MCF 10A (cell line): ENCODE measurements around the gene NPHS1. TPM values are rescaled to one million over a fixed set of nuclear protein-coding genes. Genes with fewer than 3 reads are reported as not detected.

ENCODE experiments used
- BruUV-seq: library from RNA; stranded (reverse); fragments of 400-500 nt; replicated peaks from 2 replicates; lab custom pipeline; 2021; lab: Mats Ljungman, UMichigan
- CTCF ChIA-PET: fragments of 300-600 bp; sonication (Branson Sonifier 250); formaldehyde crosslinking; extraction: SDS; loops from one replicate; lab custom pipeline; 2021; ENCODE audit warnings: antibody characterized with exemption, inconsistent platforms; lab: Yijun Ruan, JAX
- POLR2A ChIA-PET: fragments of 300-600, 350-650 bp; sonication (Branson Sonifier 250); formaldehyde crosslinking; extraction: SDS; loops from one replicate; lab custom pipeline; 2020; ENCODE audit warnings: antibody characterized with exemption, inconsistent platforms; lab: Yijun Ruan, JAX
- DNase-seq: peaks from one replicate; pipeline ENCODE4 v3.0.0-alpha.2; 2018; ENCODE audit not compliant: unreplicated experiment
- H3K27ac Mint-ChIP-seq: one replicate; pipeline ENCODE4 v1.8.0; 2022; ENCODE audit warnings: mild to moderate bottlenecking, low read depth, mixed read lengths; ENCODE audit not compliant: unreplicated experiment
- H3K27me3 Mint-ChIP-seq: one replicate; pipeline ENCODE4 v1.8.0; 2022; ENCODE audit warnings: mixed read lengths; ENCODE audit not compliant: insufficient read depth, unreplicated experiment
- H3K36me3 Mint-ChIP-seq: one replicate; pipeline ENCODE4 v1.8.0; 2022; ENCODE audit warnings: mild to moderate bottlenecking, moderate library complexity, mixed read lengths; ENCODE audit not compliant: insufficient read depth, unreplicated experiment
- H3K4me1 Mint-ChIP-seq: one replicate; pipeline ENCODE4 v1.8.0; 2022; ENCODE audit warnings: mixed read lengths; ENCODE audit not compliant: insufficient read depth, unreplicated experiment
- H3K4me3 Mint-ChIP-seq: one replicate; pipeline ENCODE4 v1.8.0; 2022; ENCODE audit warnings: mild to moderate bottlenecking, moderate library complexity, mixed read lengths; ENCODE audit not compliant: unreplicated experiment
- H3K9me3 Mint-ChIP-seq: one replicate; pipeline ENCODE4 v1.8.0; 2022; ENCODE audit warnings: mixed read lengths; ENCODE audit not compliant: unreplicated experiment
- CTCF ChIP-seq: fragments of 200-600 bp; IDR thresholded peaks from one replicate; pipeline ENCODE4 v1.8.0; 2022; ENCODE audit warnings: antibody characterized with exemption, mild to moderate bottlenecking; ENCODE audit not compliant: unreplicated experiment
- intact Hi-C: fragments of 100-400 bp; cut with micrococcal nuclease; formaldehyde crosslinking; loops from 2 replicates; pipeline ENCODE4 v1.14.1; 2022
- total RNA-seq: library from RNA; stranded (reverse); gene quantifications from 2 replicates; pipeline ENCODE4 v1.2.3, GENCODE V29; 2022

The NPHS1 gene
- total RNA-seq, 1 experiment from 2014 or later: not detected

- no peak for TF ChIP-seq CTCF
- POLR2A ChIA-PET: interaction anchor here (0.6 kb wide), 1 partner anchor 24 kb away, joined by 3 read pairs; no protein-coding TSS in a partner anchor
- intact Hi-C loops: loop anchor here (5.0 kb wide), 1 partner anchor 130 kb away; no protein-coding TSS in a partner anchor
Measured at GRCh38 chr19:35822579-35822978, 29.7 kb downstream of the NPHS1 start.

GRCh38 chr19:35818445-35818844 lies 33.9 kb downstream of the NPHS1 start:
- Mint-ChIP-seq H3K27ac (no peak overlapping the region), H3K36me3 (no peaks in the 10 kb centered on the region), H3K9me3 (no peaks in the 10 kb centered on the region), H3K4me3 (no peak overlapping the region), H3K4me1 (no peaks in the 10 kb centered on the region), H3K27me3 (peaks cover 21% of the 10 kb centered on the region)
- CTCF ChIA-PET: interaction anchor here (0.7 kb wide), 1 partner anchor 15 kb away, joined by 3 read pairs; no protein-coding TSS in a partner anchor
- no peak for TF ChIP-seq CTCF
- intact Hi-C loops: no loop called here
- no TSS peak for BruUV-seq
- POLR2A ChIA-PET: no interaction called here
- DNase-seq: no peak

More at GRCh38 chr19:35822579-35822978, 29.7 kb downstream of the NPHS1 start:
- no TSS peak for BruUV-seq
- Mint-ChIP-seq H3K27ac (no peak overlapping the region), H3K4me3 (no peak overlapping the region), H3K36me3 (no peaks in the 10 kb centered on the region), H3K27me3 (peaks cover 40% of the 10 kb centered on the region), H3K4me1 (no peaks in the 10 kb centered on the region), H3K9me3 (no peaks in the 10 kb centered on the region)
- CTCF ChIA-PET: no interaction called here
- no peak for DNase-seq

GRCh38 chr19:35816846-35817245 lies 35.5 kb downstream of the NPHS1 start:
- Mint-ChIP-seq H3K9me3 (no peaks in the 10 kb centered on the region), H3K4me3 (no peak overlapping the region), H3K27me3 (peaks cover 22% of the 10 kb centered on the region), H3K36me3 (peaks cover 4% of the 10 kb centered on the region), H3K27ac (no peak overlapping the region), H3K4me1 (no peaks in the 10 kb centered on the region)
- no TSS peak for BruUV-seq
- ChIA-PET CTCF (no interaction called here), POLR2A (interaction anchor here (0.6 kb wide), 1 partner anchor 17 kb away, joined by 4 read pairs; no protein-coding TSS in a partner anchor)
- no peak for DNase-seq
- intact Hi-C loops: no loop called here
- TF ChIP-seq CTCF: no peak

- no peaks in the 10 kb centered on the region for H3K4me1 Mint-ChIP-seq
- intact Hi-C loops: no loop called here
- CTCF ChIA-PET: no interaction called here
Measured at GRCh38 chr19:35816262-35816661, 36.0 kb downstream of the NPHS1 start.

More at GRCh38 chr19:35816262-35816661, 36.0 kb downstream of the NPHS1 start:
- peaks cover 4% of the 10 kb centered on the region for H3K36me3 Mint-ChIP-seq
- no peak overlapping the region for H3K4me3 Mint-ChIP-seq
- no peak for DNase-seq
- TF ChIP-seq CTCF: no peak
- POLR2A ChIA-PET: no interaction called here
- H3K27ac Mint-ChIP-seq: no peak overlapping the region
- H3K27me3 Mint-ChIP-seq: peaks cover 28% of the 10 kb centered on the region
- H3K9me3 Mint-ChIP-seq: no peaks in the 10 kb centered on the region
- BruUV-seq: no TSS peak
